Astrocyte of the cerebellum (primary cell): ENCODE results near the gene AATF.

Experiments used
- DNase-seq: peaks from one replicate; pipeline ENCODE4 v3.0.0-alpha.2; 2011; ENCODE audit warnings: low read depth
- H3K4me3 ChIP-seq: 2 replicates; pipeline ENCODE4 v1.5.1; 2011; ENCODE audit warnings: mild to moderate bottlenecking, low read depth, low read length, moderate library complexity
- in situ Hi-C: cut with HindIII; loops from 2 replicates; pipeline ENCODE4 v1.10.0; 2017; ENCODE audit warnings: low sequenced_read_pairs
- TF ChIP-seq, protein P1 (sequence below): IDR thresholded peaks from 2 replicates; pipeline ENCODE4 v1.5.1; 2012; ENCODE audit warnings: low read length, low read depth, moderate library complexity, mild to moderate bottlenecking; ENCODE audit errors: missing control alignments

The AATF gene

DNA sequence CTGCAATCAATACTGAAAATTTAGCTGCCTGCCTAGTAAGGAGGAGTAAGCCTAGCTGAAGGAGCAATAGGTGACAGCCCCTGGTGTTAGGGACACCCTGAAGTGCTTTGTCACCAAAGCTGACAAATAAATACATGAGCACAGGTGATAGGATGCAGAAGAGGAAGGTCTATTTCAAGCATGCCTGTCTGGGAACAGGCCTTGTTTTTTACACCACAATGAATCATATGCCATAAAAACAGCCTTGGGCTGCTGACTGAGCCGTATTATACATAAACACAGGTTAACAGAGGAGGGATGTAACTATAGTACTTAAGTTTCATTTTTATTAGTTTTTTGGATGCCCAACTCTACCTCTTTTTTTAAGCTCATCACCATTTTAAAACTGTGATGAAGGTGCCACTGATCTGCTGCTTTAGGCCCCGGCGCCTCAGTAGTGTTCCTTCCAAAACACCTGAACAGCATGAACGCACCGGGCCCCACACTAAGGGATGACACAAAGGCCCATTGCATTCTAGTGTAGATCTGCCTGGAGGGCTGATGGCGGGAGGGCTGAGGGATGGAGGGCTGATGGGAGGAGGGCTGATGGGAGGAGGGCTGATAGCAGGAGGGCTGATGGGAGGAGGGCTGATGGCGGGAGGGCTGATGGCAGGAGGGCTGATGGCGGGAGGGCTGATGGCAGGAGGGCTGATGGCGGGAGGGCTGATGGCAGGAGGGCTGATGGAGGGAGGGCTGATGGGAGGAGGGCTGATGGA lies 150.3 kb downstream of the AATF start:
- in situ Hi-C loops, result no loop called here
- no peak overlapping the region for H3K4me3 ChIP-seq
- TF ChIP-seq, protein P1, sequence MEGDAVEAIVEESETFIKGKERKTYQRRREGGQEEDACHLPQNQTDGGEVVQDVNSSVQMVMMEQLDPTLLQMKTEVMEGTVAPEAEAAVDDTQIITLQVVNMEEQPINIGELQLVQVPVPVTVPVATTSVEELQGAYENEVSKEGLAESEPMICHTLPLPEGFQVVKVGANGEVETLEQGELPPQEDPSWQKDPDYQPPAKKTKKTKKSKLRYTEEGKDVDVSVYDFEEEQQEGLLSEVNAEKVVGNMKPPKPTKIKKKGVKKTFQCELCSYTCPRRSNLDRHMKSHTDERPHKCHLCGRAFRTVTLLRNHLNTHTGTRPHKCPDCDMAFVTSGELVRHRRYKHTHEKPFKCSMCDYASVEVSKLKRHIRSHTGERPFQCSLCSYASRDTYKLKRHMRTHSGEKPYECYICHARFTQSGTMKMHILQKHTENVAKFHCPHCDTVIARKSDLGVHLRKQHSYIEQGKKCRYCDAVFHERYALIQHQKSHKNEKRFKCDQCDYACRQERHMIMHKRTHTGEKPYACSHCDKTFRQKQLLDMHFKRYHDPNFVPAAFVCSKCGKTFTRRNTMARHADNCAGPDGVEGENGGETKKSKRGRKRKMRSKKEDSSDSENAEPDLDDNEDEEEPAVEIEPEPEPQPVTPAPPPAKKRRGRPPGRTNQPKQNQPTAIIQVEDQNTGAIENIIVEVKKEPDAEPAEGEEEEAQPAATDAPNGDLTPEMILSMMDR, result no peak
- DNase-seq, result no peak

DNA sequence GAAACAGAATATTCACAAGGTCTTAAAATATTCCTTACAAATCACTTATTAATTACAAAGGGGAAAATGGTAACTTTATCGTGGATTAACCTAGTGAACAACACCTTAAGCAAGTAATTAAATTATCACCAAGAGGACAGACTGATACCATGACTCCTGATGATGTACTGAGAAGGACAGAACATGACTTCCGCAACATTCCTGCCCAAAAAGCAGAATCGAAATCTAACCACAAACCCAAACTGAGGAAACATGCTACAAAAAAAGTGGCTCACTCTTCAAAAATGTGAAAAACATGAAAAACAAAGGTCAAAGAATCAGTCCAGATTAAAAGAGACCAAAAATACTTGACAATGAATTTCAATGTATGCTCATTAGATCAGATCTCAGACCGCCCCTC lies 151.5 kb downstream of the AATF start:
- no peak overlapping the region for H3K4me3 ChIP-seq
- TF ChIP-seq, protein P1, result no peak
- in situ Hi-C loops, result no loop called here
- DNase-seq, result no peak

DNA sequence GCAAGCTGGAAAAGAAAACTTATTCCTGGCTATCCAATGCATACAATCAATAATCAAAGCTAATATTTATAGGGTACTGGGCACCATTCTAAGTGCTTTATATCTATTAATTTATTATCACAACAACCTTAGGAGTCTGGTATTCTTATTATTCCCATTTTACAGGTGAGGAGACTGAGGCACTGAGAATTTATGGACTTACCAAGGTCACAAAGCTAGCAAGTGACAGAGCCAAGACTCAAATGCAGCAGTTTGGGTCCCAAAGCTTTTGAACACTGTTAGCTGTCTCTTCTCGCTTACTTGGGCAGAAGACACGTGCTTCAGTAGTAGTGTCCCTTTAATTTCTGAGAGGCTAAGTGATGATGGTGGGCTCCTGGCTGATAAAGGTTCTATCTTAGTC lies 152.6 kb downstream of the AATF start:
- in situ Hi-C loops, result no loop called here
- DNase-seq, result no peak
- TF ChIP-seq, protein P1, result no peak
- H3K4me3 ChIP-seq, result no peak overlapping the region

DNA sequence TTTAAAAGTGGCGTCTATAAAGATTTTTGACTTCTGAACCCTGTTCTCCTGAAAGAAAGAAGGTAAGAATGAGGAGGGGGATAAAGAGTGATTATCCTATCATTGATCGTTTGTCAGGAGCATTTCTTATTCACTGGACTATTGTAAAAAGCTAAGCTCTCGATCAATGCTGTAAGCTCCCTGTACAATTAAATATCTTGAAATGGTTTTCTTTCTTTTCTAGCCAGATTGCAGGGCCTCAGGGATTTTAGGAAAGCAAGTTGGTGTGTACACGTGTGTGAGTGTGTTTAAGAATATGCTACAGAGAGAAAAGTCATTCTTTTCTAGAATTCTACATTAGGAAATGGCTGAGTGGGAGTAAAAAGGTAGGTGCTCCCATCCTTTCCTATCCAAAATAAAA lies 154.5 kb downstream of the AATF start:
- in situ Hi-C loops, result no loop called here
- TF ChIP-seq, protein P1, result no peak
- no peak for DNase-seq
- no peak overlapping the region for H3K4me3 ChIP-seq

DNA sequence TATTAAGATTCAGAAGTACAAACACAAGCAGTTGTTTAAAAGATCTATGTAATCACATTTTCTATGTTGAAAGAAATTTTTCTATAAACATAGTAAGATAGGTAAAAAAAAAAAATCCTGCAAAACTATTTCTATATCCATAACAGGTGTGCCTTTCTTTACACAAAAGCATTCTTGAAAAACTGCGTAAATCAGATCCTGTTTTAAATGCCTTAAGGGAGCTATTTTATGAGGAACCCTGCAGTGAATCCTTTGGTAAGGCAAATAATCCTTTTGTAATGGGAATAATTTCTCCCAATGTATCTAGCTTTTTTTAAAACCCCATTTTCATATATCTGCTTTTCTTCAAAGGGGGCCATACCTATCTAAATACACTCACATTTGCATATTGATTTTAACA lies 157.3 kb downstream of the AATF start:
- in situ Hi-C loops, result no loop called here
- TF ChIP-seq, protein P1, result no peak
- no peak for DNase-seq
- no peak overlapping the region for H3K4me3 ChIP-seq
